Ishikawa (cell line): ENCODE measurements around the gene BDKRB2.

ENCODE experiments used
- CREB1 ChIP-seq: IDR thresholded peaks from 2 replicates; pipeline ENCODE4 v1.6.1; 2012; ENCODE audit warnings: low read depth
- EP300 ChIP-seq: IDR thresholded peaks from 2 replicates; pipeline ENCODE4 v1.6.1; 2012; ENCODE audit warnings: borderline replicate concordance
- FOXM1 ChIP-seq: IDR thresholded peaks from 2 replicates; pipeline ENCODE4 v1.6.1; 2012; ENCODE audit warnings: low read depth, borderline replicate concordance
- MAX ChIP-seq: IDR thresholded peaks from 2 replicates; pipeline ENCODE4 v1.6.1; 2012
- REST ChIP-seq: IDR thresholded peaks from 2 replicates; pipeline ENCODE4 v1.6.1; 2012; ENCODE audit warnings: low read depth, mild to moderate bottlenecking

GRCh38 chr14:96264200-96264553 is 59.5 kb downstream of the BDKRB2 start:
- TF ChIP-seq MAX (no peak), EP300 (no peak), CREB1 (no peak), REST (no peak), FOXM1 (no peak)
